GM23248 (cell line): Measurements from ENCODE around the gene NCKAP1. TPM values are rescaled to one million over a fixed set of nuclear protein-coding genes. Genes with fewer than 3 reads are reported as not detected.
"Not testable (repeated sequence)": the region's sequence is repeated elsewhere in the genome, so short reads cannot be mapped to it uniquely, and the experiment has no call there.

Experiments used
- DNase-seq: peaks from one replicate; pipeline ENCODE4 v3.0.0-alpha.2; 2015
- H2AFZ ChIP-seq: fragments of 200-600 bp; sonication (generic); 2 replicates; pipeline ENCODE4 v1.6.1; 2016; ENCODE audit warnings: antibody characterized with exemption
- H3F3A ChIP-seq: fragments of 200-600 bp; sonication (generic); 2 replicates; pipeline ENCODE4 v1.6.1; 2016; ENCODE audit warnings: mild to moderate bottlenecking, antibody characterized with exemption, mixed run types; ENCODE audit not compliant: insufficient read depth
- H3K27ac ChIP-seq: fragments of 200-600 bp; sonication (generic); 2 replicates; pipeline ENCODE4 v1.5.1; 2016; ENCODE audit warnings: mild to moderate bottlenecking
- H3K27me3 ChIP-seq: fragments of 200-600 bp; sonication (generic); replicated peaks from 2 replicates; pipeline ENCODE4 v1.6.1; 2016; ENCODE audit warnings: mild to moderate bottlenecking; ENCODE audit not compliant: insufficient read depth
- H3K36me3 ChIP-seq: fragments of 200-600 bp; sonication (generic); 2 replicates; pipeline ENCODE4 v1.6.1; 2016; ENCODE audit warnings: low read depth, mild to moderate bottlenecking
- H3K4me1 ChIP-seq: fragments of 200-600 bp; sonication (generic); 2 replicates; pipeline ENCODE4 v1.6.1; 2016; ENCODE audit warnings: mild to moderate bottlenecking; ENCODE audit not compliant: insufficient read depth
- H3K4me2 ChIP-seq: fragments of 200-600 bp; sonication (generic); one replicate; pipeline ENCODE4 v1.6.1; 2016; ENCODE audit warnings: mild to moderate bottlenecking; ENCODE audit not compliant: unreplicated experiment
- H3K4me3 ChIP-seq: fragments of 200-600 bp; sonication (generic); 2 replicates; pipeline ENCODE4 v1.5.1; 2016; ENCODE audit warnings: mild to moderate bottlenecking
- H3K79me2 ChIP-seq: fragments of 200-600 bp; sonication (generic); 2 replicates; pipeline ENCODE4 v1.6.1; 2016; ENCODE audit warnings: mild to moderate bottlenecking; ENCODE audit not compliant: insufficient read depth
- H3K9ac ChIP-seq: fragments of 200-600 bp; sonication (generic); 2 replicates; pipeline ENCODE4 v1.6.1; 2016; ENCODE audit warnings: mild to moderate bottlenecking
- H3K9me2 ChIP-seq: fragments of 200-600 bp; sonication (generic); 2 replicates; pipeline ENCODE4 v1.6.1; 2016; ENCODE audit warnings: mixed run types, mild to moderate bottlenecking, moderate library complexity; ENCODE audit not compliant: insufficient read depth
- H3K9me3 ChIP-seq: fragments of 200-600 bp; sonication (generic); one replicate; pipeline ENCODE4 v1.6.1; 2017; ENCODE audit warnings: low read depth
- H4K20me1 ChIP-seq: fragments of 200-600 bp; sonication (generic); 2 replicates; pipeline ENCODE4 v1.6.0; 2016; ENCODE audit not compliant: insufficient read depth
- EZH2 ChIP-seq: fragments of 200-600 bp; sonication (generic); IDR thresholded peaks from 2 replicates; pipeline ENCODE4 v1.6.1; 2018; ENCODE audit warnings: antibody characterized with exemption, mild to moderate bottlenecking; ENCODE audit not compliant: insufficient read depth, poor library complexity, severe bottlenecking
- EZH2phosphoT487 ChIP-seq: fragments of 200-600 bp; sonication (generic); IDR thresholded peaks from 2 replicates; pipeline ENCODE4 v1.6.1; 2018; ENCODE audit warnings: antibody characterized with exemption, moderate library complexity, mild to moderate bottlenecking, low read depth; ENCODE audit not compliant: insufficient read depth
- WGBS, 2 experiments: methylation state at CpG; one replicate each; pipeline ENCODE4 v1.1.6; 2015 to 2017; ENCODE audit warnings: low lambda C conversion rate in 2 of 2, low coverage in 1 of 2; ENCODE audit errors: missing lambda C conversion rate in 2 of 2; 5-methylcytosine and 5-hydroxymethylcytosine counted together
- in situ Hi-C: fragments of 300-500 bp; cut with MboI; formaldehyde crosslinking; loops from 2 replicates; pipeline ENCODE4 v1.15.0; 2020
- polyA plus RNA-seq: library from polyadenylated mRNA; unstranded; fragments of >200 nt; fragmentation: Nextera tagmentation; extraction: Ambion mirVana; gene quantifications from 2 replicates; pipeline ENCODE4 v1.2.1, GENCODE V29; 2016
- total RNA-seq: library from RNA; depleted of rRNA; stranded (reverse); fragments of >200 nt; shearing (Covaris generic); gene quantifications from 2 replicates; pipeline ENCODE4 v1.2.3, GENCODE V29; 2014

Gene NCKAP1
- total and polyA plus RNA-seq, 2 experiments from 2014 or later: 58.9 to 201 TPM

- in situ Hi-C loops: no loop called here
- Histone ChIP-seq H3K4me2 (no peak overlapping the region), H3K36me3 (peaks cover 61% of the 10 kb centered on the region), H3K27me3 (no peaks in the 10 kb centered on the region), H3K4me1 (no peaks in the 10 kb centered on the region), H2AFZ (no peak overlapping the region), H3K27ac (no peak overlapping the region), H3K9me3 (no peaks in the 10 kb centered on the region), H3K9ac (no peak overlapping the region), H3K4me3 (no peak overlapping the region), H3K79me2 (peaks cover 66% of the 10 kb centered on the region), H3K9me2 (no peaks in the 10 kb centered on the region), H4K20me1 (no peaks in the 10 kb centered on the region), H3F3A (peaks cover 19% of the 10 kb centered on the region)
- DNase-seq: no peak
- 99 to 100% methylated on average over 3 of the region's 3 CpGs for WGBS, 2 experiments
- no peak for TF ChIP-seq EZH2phosphoT487
- no peak for TF ChIP-seq EZH2
Observed at GRCh38 chr2:182972548-182972942, 65.7 kb downstream of the NCKAP1 start.

DNA sequence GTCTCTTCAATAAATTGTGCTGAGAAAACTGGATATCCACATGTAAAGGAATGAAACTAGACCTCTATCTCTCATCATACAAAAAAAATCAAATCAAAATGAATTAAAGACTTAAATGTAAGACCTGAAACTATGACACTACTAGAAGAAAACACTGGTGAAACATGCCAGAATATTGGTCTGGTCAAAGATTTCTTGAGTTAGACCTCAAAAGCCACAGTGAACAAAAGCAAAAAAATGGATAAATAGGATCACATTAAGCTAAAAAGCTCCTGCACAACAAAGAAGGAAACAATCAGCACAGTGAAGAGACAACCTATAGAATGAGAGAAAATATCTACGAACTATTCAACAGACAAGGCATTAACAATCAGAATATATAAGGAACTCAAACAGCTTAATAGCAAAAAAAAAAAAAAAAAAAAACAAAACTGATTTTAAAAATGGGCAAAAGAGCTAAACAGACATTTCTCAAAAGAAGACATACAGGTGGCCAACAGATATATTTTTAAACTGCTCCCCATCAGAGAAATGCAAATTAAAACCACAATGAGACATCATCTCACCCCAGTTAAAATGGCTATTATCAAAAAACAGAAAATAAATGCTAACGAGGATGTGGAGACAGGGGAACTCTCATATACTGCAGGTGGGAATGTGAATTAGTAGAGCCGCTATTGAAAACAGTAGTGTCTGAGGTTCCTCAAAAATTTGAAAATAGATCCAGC is 66.3 kb downstream of the NCKAP1 start:
- WGBS, 2 experiments: 98 to 100% methylated on average over 3 of the region's 3 CpGs
- no peaks in the 10 kb centered on the region for H3K9me2 ChIP-seq
- no peaks in the 10 kb centered on the region for H3K9me3 ChIP-seq
- no peak overlapping the region for H3K4me3 ChIP-seq
- H3F3A ChIP-seq: peaks cover 19% of the 10 kb centered on the region
- DNase-seq: no peak
- no peaks in the 10 kb centered on the region for H3K27me3 ChIP-seq
- no peak overlapping the region for H3K27ac ChIP-seq
- peaks cover 66% of the 10 kb centered on the region for H3K79me2 ChIP-seq
- H3K9ac ChIP-seq: no peak overlapping the region
- no peak overlapping the region for H2AFZ ChIP-seq
- no peaks in the 10 kb centered on the region for H3K4me1 ChIP-seq
- TF ChIP-seq EZH2phosphoT487: no peak
- TF ChIP-seq EZH2: no peak
- H3K36me3 ChIP-seq: peaks cover 58% of the 10 kb centered on the region
- no peaks in the 10 kb centered on the region for H4K20me1 ChIP-seq
- no peak overlapping the region for H3K4me2 ChIP-seq
- in situ Hi-C loops: no loop called here

- WGBS, 2 experiments: 98 to 100% methylated on average over 1 of the region's 1 CpG
- Histone ChIP-seq H3K27me3 (no peaks in the 10 kb centered on the region), H3K27ac (no peak overlapping the region), H3K36me3 (peaks cover 60% of the 10 kb centered on the region), H3K79me2 (peaks cover 78% of the 10 kb centered on the region), H2AFZ (no peak overlapping the region), H3K9me2 (no peaks in the 10 kb centered on the region), H3K4me3 (no peak overlapping the region), H3K4me1 (no peaks in the 10 kb centered on the region), H3F3A (peaks cover 19% of the 10 kb centered on the region), H3K9me3 (no peaks in the 10 kb centered on the region), H3K4me2 (no peak overlapping the region), H3K9ac (no peak overlapping the region), H4K20me1 (no peaks in the 10 kb centered on the region)
- no peak for DNase-seq
- in situ Hi-C loops: no loop called here
- TF ChIP-seq EZH2phosphoT487: no peak
- no peak for TF ChIP-seq EZH2
Observed at GRCh38 chr2:182970486-182970885, 67.8 kb downstream of the NCKAP1 start.

DNA sequence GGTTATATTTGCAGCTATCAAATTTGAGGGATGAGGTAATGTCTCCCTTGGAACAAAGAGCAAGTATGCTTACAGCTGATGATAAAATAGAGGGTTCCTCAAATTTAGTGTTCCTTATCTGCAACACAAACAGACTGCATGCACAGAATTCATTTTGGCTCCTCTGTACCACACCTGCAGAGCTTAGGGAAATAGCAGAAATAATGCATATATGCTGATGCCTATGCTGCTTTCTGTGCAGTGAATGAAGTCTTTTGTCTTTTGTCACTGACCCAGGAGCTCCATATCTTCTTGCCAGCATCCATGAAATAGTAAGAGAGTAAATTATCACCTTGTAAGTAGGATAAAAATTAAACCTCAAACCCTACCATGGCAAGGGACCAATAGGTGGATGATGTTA is 69.8 kb downstream of the NCKAP1 start:
- Histone ChIP-seq H3K36me3 (peaks cover 61% of the 10 kb centered on the region), H3K27ac (no peak overlapping the region), H3K79me2 (peaks cover 76% of the 10 kb centered on the region), H3K9me3 (no peaks in the 10 kb centered on the region), H3K4me2 (no peak overlapping the region), H4K20me1 (no peaks in the 10 kb centered on the region), H3F3A (peaks cover 14% of the 10 kb centered on the region), H2AFZ (no peak overlapping the region), H3K9ac (no peak overlapping the region), H3K9me2 (no peaks in the 10 kb centered on the region), H3K4me3 (no peak overlapping the region), H3K27me3 (no peaks in the 10 kb centered on the region), H3K4me1 (no peaks in the 10 kb centered on the region)
- DNase-seq: no peak
- in situ Hi-C loops: no loop called here
- no peak for TF ChIP-seq EZH2phosphoT487
- no peak for TF ChIP-seq EZH2

- H3K9me2 ChIP-seq, H4K20me1 ChIP-seq, in situ Hi-C loops, H3K9me3 ChIP-seq, H3K27me3 ChIP-seq, H3K27ac ChIP-seq, DNase-seq, H2AFZ ChIP-seq, H3K4me2 ChIP-seq, H3K4me1 ChIP-seq, H3K9ac ChIP-seq, H3K4me3 ChIP-seq, H3F3A ChIP-seq: not testable (repeated sequence)
- H3K36me3 ChIP-seq: peaks cover 54% of the 10 kb centered on the region
- 94 to 98% methylated on average over 8 of the region's 8 CpGs for WGBS, 2 experiments
- H3K79me2 ChIP-seq: peaks cover 78% of the 10 kb centered on the region
Observed at GRCh38 chr2:182966356-182966755, 71.9 kb downstream of the NCKAP1 start.
